GM21786 (cell line): ENCODE data around the gene PRR13.
"Not testable (repeated sequence)": the region's sequence is repeated elsewhere in the genome, so short reads cannot be mapped to it uniquely, and the experiment has no call there.

Source experiments
- ATAC-seq: cut with Tn5 transposase; IDR thresholded peaks from one replicate; pipeline ENCODE4 v1.9.1; 2021; ENCODE audit not compliant: unreplicated experiment

The PRR13 gene

GRCh38 chr12:53435326-53435725 lies 6.2 kb upstream of the PRR13 start:
- ATAC-seq = not testable (repeated sequence)

GRCh38 chr12:53439582-53439981 lies 2.0 kb upstream of the PRR13 start:
- not testable (repeated sequence) for ATAC-seq

- ATAC-seq = no peak
Observed at GRCh38 chr12:53443955-53444354, 2.4 kb downstream of the PRR13 start.

GRCh38 chr12:53444593-53445325 lies 3.2 kb downstream of the PRR13 start:
- ATAC-seq = not testable (repeated sequence)

- ATAC-seq = no peak
Observed at GRCh38 chr12:53450936-53451335, 9.4 kb downstream of the PRR13 start.

GRCh38 chr12:53451661-53452158 lies 10.2 kb downstream of the PRR13 start, which contains the start of gene PCBP2:
Gene PCBP2 (plus strand): TSS chr12:53452102. CDS start chr12:53454801, 2,699 bp downstream.
- ATAC-seq = peak; percentile 98

GRCh38 chr12:53452159-53453077 lies 10.9 kb downstream of the PRR13 start:
- no peak for ATAC-seq

- ATAC-seq = no peak
Observed at GRCh38 chr12:53453953-53454640, 12.6 kb downstream of the PRR13 start.

GRCh38 chr12:53454707-53455106 lies 13.2 kb downstream of the PRR13 start:
- ATAC-seq = no peak

- no peak for ATAC-seq
Observed at GRCh38 chr12:53456654-53457366, 15.3 kb downstream of the PRR13 start.

- no peak for ATAC-seq
Observed at GRCh38 chr12:53459097-53459496, 17.6 kb downstream of the PRR13 start.

GRCh38 chr12:53461059-53461458 lies 19.5 kb downstream of the PRR13 start:
- ATAC-seq = no peak

GRCh38 chr12:53461591-53461990 lies 20.1 kb downstream of the PRR13 start:
- no peak for ATAC-seq

- no peak for ATAC-seq
Observed at GRCh38 chr12:53462935-53463334, 21.4 kb downstream of the PRR13 start.

GRCh38 chr12:53463802-53464560 lies 22.4 kb downstream of the PRR13 start:
- no peak for ATAC-seq

GRCh38 chr12:53464685-53465418 lies 23.3 kb downstream of the PRR13 start:
- no peak for ATAC-seq

GRCh38 chr12:53465679-53466078 lies 24.1 kb downstream of the PRR13 start:
- no peak for ATAC-seq

GRCh38 chr12:53466640-53467039 lies 25.1 kb downstream of the PRR13 start:
- no peak for ATAC-seq

- no peak for ATAC-seq
Observed at GRCh38 chr12:53467082-53467481, 25.5 kb downstream of the PRR13 start.
